Measurements from ENCODE around the gene RBP7.
"Not testable (repeated sequence)": the region's sequence is repeated elsewhere in the genome, so short reads cannot be mapped to it uniquely, and the experiment has no call there.

RBP7 gene
- total RNA-seq = 0 to 0.04 (median 0) reads per million in 3 experiments

DNA sequence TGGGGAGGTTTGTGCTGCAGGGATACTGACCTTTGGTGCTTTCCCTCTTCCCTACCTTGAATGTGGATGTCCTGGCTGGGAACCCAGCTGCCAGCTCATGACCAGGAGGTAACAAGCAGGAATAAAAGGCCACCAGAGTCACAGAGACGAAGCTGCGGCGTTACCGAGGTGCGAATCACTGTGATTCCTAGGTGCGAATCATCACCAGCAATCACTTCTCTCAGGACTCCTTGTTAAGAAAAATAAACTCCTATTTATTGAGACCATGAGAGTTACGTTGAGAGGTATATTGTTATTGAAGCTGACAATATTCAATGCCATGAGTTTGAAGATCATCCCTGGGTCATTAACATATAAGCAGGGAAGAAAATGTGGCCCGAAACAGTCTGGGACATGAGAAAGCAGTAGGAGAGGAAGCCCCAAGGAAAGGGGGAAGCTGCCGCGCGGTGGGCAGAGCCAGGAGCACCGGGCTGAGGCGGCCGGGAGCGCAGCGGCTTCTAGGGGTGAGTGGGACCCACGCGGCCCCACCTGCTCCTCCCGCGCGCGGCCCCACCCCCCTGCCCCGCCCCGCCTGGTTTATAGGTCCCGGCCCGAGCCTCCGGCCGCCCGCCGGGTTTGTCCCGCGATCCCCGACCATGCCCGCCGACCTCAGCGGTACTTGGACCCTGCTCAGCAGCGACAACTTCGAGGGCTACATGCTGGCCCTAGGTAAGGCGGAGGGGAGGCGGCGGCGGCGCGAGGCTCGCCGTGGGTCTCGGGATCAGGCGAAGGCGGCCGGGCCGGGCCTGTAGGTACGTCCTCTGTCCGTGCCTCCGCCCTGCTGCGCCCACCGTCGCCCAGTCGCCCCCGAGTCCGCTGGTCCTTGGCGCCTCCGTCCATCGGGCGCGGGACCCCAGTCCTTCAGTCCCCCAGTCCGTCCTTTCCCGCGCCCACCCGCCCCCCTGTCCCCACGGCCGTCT is at the start of gene RBP7:
Gene RBP7, plus strand, starts transcription at position 605 of the 959 bp plus-strand sequence. Its CDS starts 31 bp downstream, at position 636.
- DNase-seq = no peak

DNA sequence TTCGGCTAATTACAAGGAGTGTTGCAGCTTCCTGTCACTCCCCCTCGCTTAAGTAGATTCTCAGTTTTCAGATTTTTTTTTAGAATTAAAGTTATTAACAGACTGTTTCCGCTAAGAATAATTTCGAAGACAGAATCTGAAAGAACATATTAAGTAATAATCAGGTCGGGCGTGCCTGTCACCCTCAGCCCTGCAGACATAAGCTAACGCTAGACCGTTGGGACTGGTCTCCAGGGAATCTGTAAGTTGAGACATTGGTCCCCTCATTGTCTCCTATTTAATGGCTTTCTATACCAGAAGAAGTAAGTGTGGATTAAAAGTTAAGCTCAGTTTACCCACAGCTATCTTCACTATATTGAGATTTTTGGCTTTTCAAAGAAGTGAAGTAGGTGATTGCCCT is 39.3 kb upstream of the RBP7 start:
- no peak for DNase-seq

DNA sequence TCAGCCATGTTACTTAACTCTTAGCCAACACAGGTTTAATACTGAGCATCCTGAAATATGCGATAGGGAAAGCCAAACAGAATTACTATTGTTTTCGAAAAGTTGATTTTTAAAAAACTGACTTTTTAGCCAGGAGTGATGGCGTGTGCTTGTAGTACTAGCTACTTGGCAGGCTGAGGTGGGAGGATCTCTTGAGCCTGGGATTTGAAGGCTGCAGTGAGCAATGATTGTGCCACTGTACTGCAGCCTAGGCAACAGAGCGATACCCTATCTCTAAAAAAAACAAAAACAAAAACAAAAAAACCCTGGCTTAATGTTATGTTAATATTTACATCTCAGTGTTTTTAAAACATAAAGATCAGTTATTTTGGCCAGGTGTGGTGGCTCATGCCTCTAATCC is 37.0 kb upstream of the RBP7 start:
- DNase-seq = no peak

DNA sequence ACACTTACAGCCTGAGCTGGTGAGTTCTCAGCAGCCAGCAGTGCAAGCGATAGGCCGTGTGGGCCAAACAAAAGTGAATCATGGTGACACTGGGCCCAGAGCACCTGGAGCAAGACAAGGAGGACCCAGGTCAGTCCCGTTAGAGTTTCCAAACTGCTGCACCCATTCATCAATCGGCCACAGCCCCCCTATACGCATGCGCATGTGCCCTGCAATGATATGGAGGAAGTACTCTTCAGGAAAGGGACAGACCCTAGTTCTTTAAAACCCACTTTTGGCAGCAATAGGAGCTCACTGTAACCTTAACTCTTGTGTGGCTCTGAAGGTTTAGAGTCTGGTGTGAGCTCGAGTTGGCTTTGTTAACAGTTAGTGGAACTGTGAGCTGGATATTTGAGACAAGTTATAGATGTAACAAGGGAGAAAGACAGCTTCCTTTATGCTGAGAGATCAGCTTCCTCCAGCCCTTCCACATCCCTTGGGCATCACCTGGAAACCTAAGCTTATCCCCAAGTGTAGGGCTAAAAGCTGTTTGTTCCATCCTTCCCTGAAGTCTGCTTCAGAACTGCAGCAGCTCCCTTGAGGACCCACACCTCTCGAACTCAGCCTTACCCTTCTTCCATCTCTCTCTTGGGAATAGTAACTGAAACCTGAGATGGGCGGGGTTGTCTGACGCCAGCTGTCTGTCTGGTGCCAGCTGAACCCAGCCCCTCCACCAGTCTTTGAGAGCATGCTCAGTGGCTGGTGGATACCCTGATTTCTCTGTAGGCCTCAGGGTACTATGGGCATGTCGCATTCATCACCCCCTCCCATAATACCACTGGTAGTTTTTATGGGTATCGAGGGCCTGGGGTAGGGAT is 36.1 kb upstream of the RBP7 start:
- no peak for DNase-seq

DNA sequence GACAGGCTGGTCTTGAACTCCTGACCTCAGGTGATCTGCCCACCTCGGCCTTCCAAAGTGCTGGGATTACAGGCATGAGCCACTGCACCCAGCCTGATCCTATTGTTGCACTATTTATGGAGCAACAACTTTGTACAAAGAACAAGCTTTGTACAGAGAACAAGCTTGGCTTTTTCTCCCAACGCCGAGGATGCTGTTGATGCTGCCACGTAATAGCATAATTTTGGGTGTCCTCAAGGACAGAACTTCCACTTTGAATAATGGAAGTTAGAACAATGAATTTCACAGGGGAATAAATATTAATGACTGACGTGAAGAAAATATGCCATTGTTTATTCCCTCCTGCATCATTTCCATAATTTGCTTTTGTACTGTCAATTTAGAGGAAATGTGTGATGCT is 12.8 kb upstream of the RBP7 start:
- DNase-seq = no peak

DNA sequence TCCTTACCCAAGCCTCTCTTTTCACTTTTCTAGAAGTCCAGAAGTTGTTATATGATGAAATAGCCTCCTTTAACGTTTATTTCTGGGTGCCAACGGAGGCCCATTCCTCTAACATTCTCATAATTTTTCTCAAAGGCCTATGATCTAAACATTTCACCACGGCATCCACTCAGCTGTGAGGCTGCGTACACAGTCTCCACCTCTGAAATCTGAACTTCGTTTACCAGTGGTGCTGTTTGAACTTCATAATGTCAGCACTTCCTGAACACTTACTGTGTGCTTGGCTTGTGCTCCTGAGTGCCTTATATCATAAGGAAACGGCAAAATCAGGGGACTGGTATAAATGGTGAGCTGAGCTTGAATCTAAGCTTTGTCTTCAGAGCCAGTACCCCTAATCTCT is 12.0 kb upstream of the RBP7 start:
- DNase-seq = no peak

DNA sequence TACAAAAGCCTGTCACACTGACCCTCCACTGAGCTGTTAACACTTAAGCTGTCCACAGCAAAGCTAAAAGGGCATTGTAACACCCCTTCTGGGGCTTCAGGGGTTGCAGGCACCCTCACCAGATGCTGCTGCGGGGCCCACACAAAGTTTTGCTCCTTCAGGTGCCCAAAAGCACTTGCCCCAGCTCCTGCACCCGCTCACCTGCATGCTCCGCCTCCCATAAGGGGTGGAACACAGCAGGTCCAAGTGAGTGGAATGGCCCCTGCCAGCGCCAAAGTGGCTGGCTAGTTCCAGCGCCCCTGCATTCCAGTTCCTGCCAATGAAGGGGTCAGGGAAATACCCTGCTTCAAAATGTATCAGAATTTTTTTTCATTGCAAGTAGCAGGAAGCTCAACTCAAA is 7.3 kb upstream of the RBP7 start:
- DNase-seq = no peak

DNA sequence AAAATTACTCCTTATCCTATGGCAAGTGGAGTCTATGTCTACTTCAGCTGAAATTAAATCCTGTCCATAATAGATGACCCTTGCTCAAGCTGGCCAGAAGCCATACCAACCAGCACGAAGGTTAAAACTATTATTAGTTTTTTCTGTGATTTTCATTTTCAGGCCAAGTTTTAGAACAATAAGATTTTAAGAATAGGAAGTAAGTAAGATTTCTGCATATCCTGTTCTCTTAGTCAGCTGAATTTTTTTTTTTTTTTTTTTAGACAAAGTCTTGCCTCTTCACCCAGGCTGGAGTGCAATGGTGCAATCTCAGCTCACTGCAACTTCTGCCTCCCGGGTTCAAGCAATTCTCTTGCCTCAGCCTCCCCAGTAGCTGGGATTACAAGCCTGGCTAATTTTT is 6.1 kb upstream of the RBP7 start:
- DNase-seq = no peak

DNA sequence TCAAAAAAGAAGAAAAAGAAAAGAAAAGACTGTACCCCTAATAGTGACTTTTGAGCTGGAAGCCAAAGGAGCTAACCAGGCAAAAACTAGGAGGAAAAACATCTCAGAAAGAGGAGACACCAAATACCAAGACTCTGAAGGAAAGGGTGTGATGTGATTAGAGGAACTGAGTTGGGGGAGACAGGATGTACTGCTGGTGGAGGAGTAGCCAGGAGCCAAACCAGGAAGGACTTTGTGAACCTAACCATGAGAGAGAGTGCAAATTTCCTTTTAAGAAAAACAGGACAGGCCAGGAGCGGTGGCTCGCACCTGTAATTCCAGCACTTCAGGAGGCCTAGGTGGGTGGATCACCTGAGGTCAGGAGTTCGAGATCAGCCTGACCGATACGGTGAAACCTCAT is 4.1 kb upstream of the RBP7 start:
- no peak for DNase-seq

DNA sequence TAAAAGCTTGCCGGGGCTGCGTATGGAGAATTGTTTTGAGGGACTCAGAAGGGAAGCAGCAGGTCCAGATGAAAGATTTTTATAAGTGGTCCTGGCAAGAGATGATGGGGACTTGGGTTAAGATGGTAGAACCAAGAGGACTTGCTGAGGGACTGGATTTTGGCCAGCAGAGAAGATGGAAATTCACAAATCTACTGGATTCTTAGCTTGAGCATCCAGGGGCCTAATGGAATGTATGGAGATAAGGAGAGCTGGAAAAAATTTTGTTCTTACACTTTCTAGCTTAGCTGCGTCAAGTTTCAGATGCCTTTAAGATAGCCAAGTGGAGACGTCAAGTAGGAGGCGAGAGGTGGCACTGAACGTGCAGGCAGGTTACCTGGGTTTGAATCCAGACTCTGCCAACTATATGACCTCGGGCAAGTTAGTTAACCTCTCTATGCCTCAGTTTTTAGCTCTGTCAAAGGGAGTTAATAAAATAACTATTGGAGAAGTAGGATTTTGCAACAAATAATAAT is 3.4 kb upstream of the RBP7 start:
- no peak for DNase-seq

DNA sequence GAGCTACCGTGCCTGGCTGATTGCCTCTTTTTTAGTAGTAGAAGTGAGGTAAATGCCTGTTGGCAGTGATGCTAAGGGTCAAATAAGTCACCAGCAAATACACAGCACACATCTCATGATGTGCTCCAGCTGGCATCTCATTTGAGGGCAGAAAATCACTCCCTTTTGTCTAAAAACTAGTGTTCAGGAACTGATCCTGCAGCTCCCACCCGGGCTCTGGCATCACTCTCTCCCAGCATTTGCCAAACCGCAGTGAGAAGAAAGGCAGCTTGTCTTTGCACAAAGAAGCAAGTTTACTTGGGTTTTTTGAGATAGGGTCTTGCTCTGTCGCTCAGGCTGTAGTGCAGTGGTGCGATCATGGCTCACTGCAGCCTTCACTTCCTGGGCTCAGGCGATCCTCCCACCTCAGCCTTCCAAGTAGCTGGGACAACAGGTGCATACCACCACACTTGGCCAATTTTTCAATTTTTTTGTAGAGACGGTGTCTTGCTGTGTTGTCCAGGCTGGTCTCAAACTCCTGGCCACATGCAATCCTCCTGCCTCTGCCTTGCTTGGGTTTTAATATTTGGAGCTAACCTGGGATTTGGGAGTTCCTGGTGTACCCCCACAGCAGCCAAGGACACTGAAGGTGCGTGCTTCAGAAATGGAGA is 4.1 kb downstream of the RBP7 start:
- no peak for DNase-seq

DNA sequence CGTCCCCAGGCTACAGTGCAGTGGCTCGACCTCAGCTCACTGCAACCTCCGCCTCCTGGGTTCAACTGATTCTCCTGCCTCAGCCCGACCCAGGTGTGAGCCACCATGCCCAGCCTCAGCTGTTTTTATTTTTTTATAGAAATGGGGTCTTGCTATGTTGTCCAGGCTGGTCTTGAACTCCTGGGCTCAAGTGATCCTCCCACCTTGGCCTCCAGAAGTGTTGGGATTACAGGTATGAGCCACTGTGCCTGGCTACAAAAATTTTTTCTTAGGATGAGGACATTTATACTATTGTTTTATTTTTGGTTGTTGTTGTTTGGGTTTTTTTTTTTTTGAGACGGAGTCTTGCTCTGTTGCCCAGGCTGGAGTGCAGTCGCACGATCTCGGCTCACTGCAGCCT is 8.2 kb downstream of the RBP7 start:
- not testable (repeated sequence) for DNase-seq

DNA sequence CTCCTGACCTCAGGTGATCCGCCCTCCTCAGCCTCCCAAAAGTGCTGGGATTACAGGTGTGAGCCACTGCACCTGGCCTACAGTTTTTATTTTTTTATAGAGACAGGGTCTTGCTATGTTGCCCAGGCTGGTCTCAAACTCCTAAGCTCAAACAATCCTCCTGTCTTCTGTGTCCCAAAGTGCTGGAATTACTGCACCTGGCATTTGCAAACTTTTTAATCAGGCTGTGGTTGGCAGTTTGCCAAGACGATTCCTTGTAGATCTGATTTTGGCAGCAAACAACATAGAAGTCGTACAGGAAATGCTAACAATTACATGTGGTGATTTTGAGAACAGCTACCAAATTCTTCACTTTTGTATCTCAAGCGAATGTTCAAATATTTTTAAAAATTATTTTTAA is 10.1 kb downstream of the RBP7 start:
- no peak for DNase-seq

DNA sequence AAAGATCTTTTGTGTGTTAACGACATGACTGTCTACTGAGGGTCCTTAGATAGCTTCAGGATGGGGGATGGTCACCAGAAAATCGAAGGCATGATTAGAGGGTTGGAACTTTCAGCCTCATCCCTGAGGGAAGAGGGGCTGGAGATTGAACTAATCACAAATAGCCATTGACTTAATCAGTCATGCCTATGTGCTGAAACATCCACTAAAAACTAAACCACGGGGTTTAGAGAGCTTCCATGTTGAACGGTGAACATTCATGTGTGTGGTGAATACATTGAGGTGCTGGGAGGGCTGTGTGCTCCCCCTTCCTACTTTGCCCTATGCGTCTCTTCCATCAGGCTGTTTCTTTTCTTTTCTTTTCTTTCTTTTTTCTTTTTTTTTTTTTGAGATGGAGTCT is 17.0 kb downstream of the RBP7 start:
- DNase-seq = no peak

DNA sequence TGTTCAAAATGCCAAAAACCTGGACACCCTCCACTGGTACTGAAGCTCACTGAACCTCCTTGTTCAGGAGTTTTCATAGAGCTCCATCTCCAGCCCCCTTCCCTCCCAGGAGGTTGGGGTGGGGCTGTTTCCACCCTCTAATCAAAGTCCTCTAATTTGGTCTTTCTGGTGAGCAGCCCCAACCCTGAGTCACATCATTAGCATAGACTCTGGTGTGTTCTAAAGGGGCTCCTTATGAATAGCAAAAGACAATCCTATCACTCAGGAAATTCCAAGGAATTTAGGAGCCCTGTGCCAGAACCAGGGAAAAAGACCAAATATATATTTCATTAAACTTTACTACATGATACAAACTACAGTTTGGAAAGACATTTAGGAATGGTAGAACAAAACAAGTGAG is 22.5 kb downstream of the RBP7 start:
- DNase-seq = no peak

DNA sequence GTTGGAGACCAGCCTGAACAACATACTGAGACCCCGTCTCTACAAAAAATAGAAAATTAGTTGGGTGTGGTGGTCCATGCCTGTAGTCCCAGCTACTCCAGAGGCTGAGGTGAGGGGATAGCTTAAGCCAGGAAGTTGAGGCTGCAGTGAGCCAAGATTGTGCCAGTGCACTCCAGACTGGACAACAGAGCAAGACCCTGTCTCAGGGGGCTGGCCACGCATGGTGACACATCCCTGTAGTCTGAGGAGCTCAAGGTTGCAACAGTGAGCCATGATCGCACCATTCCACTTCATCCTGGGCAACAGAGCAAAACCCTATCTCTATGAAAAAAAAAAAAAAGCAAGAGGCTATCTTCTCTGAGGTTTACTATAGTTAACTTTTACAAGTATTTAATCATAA is 23.1 kb downstream of the RBP7 start:
- DNase-seq = no peak

DNA sequence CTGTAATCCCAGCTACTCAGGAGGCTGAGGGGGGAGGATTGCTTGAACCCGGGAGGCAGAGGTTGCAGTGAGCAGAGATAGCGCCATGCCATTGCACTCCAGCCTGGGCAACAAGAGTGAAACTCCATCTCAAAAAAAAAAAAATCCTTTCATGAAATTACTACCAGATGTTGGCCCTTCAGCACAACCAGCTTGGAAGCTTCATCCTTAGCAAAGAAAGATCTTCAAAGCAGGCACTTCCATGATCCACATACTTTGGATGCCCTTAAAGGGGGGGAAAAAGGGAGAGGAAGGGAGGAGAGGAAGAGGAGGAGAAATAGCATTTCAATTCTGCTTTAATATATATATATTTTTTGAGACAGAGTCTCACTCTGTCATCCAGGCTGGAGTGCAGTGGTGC is 23.6 kb downstream of the RBP7 start:
- not testable (repeated sequence) for DNase-seq

DNA sequence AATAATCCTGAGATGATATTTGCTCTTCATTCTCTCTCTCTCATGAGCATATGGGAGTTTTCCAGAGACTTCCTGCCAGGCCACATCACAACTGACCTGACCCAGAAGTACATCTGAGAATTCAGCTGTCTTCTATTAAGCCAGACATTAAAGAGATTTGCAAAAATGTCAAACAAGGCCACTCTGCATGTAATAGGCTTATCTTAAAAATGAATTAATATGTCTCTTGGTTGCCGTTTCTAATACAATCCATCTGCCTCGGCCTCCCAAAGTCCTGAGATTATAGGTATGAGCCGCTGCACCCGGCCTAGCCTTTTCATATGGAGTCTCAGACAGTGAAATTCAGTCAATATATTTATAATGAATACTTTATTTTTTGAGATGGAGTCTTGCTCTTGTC is 25.0 kb downstream of the RBP7 start:
- DNase-seq = not testable (repeated sequence)

DNA sequence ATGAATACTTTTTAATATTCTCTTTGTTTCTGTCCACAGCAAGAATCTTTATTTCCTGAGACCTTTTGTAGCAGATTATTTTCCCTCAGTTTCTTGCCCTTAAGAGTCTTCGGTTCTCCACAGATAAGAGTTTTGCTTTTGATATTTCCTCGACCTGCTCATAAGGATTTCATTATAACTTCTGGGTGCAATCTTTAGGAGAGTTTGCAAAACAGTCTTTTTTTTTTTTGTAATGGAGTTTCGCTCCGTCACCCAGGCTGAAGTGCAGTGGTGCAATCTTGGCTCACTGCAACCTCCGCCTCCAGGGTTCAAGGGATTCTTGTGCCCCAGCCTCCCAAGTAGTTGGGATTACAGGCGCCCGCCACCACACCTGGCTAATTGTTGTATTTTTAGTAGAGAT is 25.6 kb downstream of the RBP7 start:
- no peak for DNase-seq

DNA sequence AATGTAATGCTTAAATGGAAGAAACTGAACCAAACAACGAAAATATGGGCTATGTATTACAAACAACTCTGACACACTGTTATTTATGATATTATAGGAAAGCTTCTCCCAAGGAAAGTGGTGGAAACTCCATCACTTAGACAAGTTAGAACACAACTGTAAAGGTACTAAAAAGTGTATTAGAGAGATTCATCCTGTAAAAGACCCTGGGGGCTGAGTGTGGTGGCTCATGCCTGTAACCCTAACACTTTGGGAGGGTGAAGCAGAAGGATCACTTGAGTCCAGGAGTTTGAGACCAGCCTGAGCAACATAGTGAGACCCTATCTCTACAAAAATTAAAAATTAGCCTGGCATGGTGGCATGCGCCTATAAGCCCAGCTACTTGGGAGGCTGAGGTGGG is 28.3 kb downstream of the RBP7 start:
- no peak for DNase-seq

DNA sequence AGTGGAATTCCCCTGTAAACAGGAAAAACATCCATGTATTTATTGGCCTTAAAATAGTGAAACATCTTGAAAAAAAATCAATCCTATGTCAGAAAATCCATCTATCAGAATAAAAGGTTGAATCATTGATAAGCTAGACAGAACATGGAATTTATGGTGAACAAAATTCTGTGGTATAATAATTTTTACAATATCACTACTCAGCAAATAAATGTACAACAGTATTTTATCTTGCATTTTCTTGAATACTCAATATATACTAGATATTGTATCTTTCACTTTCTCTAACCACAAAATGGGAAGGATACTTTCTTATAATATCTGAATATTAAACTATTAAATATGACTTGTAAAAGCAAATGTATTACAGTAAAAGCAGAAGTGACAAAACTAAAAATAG is 30.0 kb downstream of the RBP7 start:
- no peak for DNase-seq

DNA sequence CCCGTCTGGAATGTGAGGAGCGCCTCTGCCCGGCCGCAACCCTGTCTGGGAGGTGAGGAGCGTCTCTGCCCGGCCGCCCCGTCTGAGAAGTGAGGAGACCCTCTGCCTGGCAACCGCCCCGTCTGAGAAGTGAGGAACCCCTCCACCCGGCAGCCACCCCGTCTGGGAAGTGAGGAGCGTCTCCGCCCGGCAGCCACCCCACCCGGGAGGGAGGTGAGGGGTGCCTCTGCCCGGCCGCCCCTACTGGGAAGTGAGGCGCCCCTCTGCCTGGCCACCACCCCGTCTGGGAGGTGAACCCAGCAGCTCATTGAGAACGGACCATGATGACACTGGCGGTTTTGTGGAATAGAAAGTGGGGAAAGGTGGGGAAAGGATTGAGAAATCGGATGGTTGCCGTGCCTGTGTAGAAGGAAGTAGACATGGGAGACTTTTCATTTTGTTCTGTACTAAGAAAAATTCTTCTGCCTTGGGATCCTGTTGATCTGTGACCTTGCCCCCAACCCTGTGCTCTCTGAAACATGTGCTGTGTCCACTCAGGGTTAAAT is 32.0 kb downstream of the RBP7 start:
- not testable (repeated sequence) for DNase-seq

DNA sequence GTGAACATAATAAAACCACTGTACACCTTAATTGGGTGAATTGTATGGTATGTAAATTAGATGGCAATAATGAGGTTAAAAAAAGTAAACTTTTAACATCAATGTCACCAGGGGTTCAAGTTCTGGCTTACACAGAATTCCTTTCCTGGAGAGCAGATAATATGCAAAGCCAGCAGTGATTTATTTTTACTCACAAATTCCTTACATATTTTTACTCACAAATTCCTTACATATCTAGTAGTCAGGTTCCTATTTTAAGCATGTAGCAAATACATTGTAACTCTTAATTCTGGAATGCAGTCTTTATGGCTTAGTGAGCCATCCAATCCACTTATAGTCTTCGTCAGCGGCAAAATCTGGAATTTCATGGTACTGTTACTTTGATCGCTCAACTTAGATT is 34.4 kb downstream of the RBP7 start:
- DNase-seq = no peak

All from central memory CD4-positive, alpha-beta T cell (primary cell).